GM12878 (cell line): Measurements from ENCODE around the gene SOX10. TPM values are rescaled to one million over a fixed set of nuclear protein-coding genes. Genes with fewer than 3 reads are reported as not detected.

Experiments used
- ATAC-seq: fragments of 200-7000 bp; cut with Tn5 transposase; 3 replicates; pipeline ENCODE4 v1.9.1; 2020; ENCODE audit warnings: mild to moderate bottlenecking, moderate library complexity
- BruUV-seq: library from RNA; stranded (reverse); fragments of 400-500 nt; replicated peaks from 2 replicates; lab custom pipeline; 2021; lab: Mats Ljungman, UMichigan
- CTCF ChIA-PET: fragments of 300-600 bp; sonication (Branson Sonifier 250); formaldehyde crosslinking; extraction: SDS; loops from one replicate; lab custom pipeline; 2021; ENCODE audit warnings: inconsistent platforms; lab: Yijun Ruan, JAX
- POLR2A ChIA-PET: fragments of 350-600 bp; formaldehyde crosslinking; extraction: SDS; loops from one replicate; lab custom pipeline; 2021; ENCODE audit warnings: inconsistent platforms; lab: Charles Lee
- RAD21 ChIA-PET: fragments of 300-600 bp; sonication (Branson Sonifier 250); formaldehyde crosslinking; loops from one replicate; lab custom pipeline; 2023; ENCODE audit warnings: antibody characterized with exemption; ENCODE audit not compliant: unreplicated experiment; lab: Charles Lee
- SMC1A ChIA-PET: fragments of 300-600 bp; sonication (Branson Sonifier 250); formaldehyde crosslinking; loops from one replicate; lab custom pipeline; 2023; ENCODE audit not compliant: unreplicated experiment, uncharacterized antibody; lab: Charles Lee
- DNase-seq: peaks from one replicate; pipeline ENCODE4 v3.0.0-alpha.2; 2011; ENCODE audit warnings: low read depth, low spot score
- FAIRE-seq: peaks from 3 replicates; lab custom pipeline; 2011; peaks lifted over from hg19 to GRCh38; lab: Jason Lieb, UNC
- H2AFZ ChIP-seq: 2 replicates; pipeline ENCODE4 v1.6.0; 2011; ENCODE audit warnings: low read depth, low read length, control low read depth; ENCODE audit not compliant: control insufficient read depth
- H3K27ac ChIP-seq: 2 replicates; pipeline ENCODE4 v1.5.1; 2011; ENCODE audit warnings: control low read depth; ENCODE audit not compliant: control insufficient read depth, insufficient read depth
- H3K27me3 ChIP-seq, 2 experiments: replicated peaks in 1 of 2; 2 replicates each; pipeline versions ENCODE4 v1.6.0 to v1.6.1; 2011; ENCODE audit warnings: low read length in 1 of 2; ENCODE audit not compliant: control insufficient read depth in 2 of 2, insufficient read depth in 2 of 2
- H3K36me3 ChIP-seq, 2 experiments: 2 replicates each; pipeline ENCODE4 v1.5.1; 2011; ENCODE audit warnings: low read length in 1 of 2; ENCODE audit not compliant: control insufficient read depth in 2 of 2, insufficient read depth in 2 of 2
- H3K4me1 ChIP-seq: 2 replicates; pipeline ENCODE4 v1.6.1; 2011; ENCODE audit warnings: mild to moderate bottlenecking, low read length, moderate library complexity, mixed read lengths; ENCODE audit not compliant: control insufficient read depth, insufficient read depth
- H3K4me2 ChIP-seq: 2 replicates; pipeline ENCODE4 v1.6.0; 2011; ENCODE audit warnings: control low read depth; ENCODE audit not compliant: control insufficient read depth, insufficient read depth
- H3K4me3 ChIP-seq: fragments of 200-600 bp; sonication (generic); 2 replicates; pipeline ENCODE4 v1.5.1; 2016
- H3K79me2 ChIP-seq: 2 replicates; pipeline ENCODE4 v1.6.0; 2011; ENCODE audit warnings: low read length; ENCODE audit not compliant: control insufficient read depth, insufficient read depth
- H3K9ac ChIP-seq: 2 replicates; pipeline ENCODE4 v1.8.0; 2011; ENCODE audit warnings: low read length, control low read depth, mixed read lengths; ENCODE audit not compliant: control insufficient read depth, insufficient read depth
- H3K9me3 ChIP-seq: replicated peaks from 3 replicates; pipeline ENCODE4 v1.5.1; 2011; ENCODE audit warnings: mild to moderate bottlenecking, low read length; ENCODE audit not compliant: control insufficient read depth, insufficient read depth
- H4K20me1 ChIP-seq: 2 replicates; pipeline ENCODE4 v1.6.0; 2011; ENCODE audit not compliant: control insufficient read depth, insufficient read depth
- BMI1 ChIP-seq: fragments of 450-650 bp; IDR thresholded peaks from 2 replicates; pipeline ENCODE4 v1.6.1; 2016; ENCODE audit warnings: mild to moderate bottlenecking, moderate library complexity, borderline replicate concordance
- CREB1 ChIP-seq: IDR thresholded peaks from 2 replicates; pipeline ENCODE4 v1.6.1; 2012; ENCODE audit warnings: low read depth, mild to moderate bottlenecking, inconsistent platforms
- E4F1 ChIP-seq: fragments of 450-650 bp; IDR thresholded peaks from 2 replicates; pipeline ENCODE4 v1.6.1; 2018; ENCODE audit warnings: borderline replicate concordance, mild to moderate bottlenecking; ENCODE audit not compliant: partially characterized antibody
- HCFC1 ChIP-seq: fragments of 150-350 bp; IDR thresholded peaks from 2 replicates; pipeline ENCODE4 v1.6.1; 2014; ENCODE audit warnings: low read length
- NKRF ChIP-seq: fragments of 450-650 bp; conservative IDR thresholded peaks from 2 replicates; pipeline ENCODE4 v1.6.1; 2017; ENCODE audit warnings: mild to moderate bottlenecking, moderate library complexity
- NR2C1 ChIP-seq: fragments of 450-650 bp; IDR thresholded peaks from 2 replicates; pipeline ENCODE4 v1.6.1; 2017; ENCODE audit warnings: antibody characterized with exemption, mild to moderate bottlenecking, moderate library complexity
- PAX5 ChIP-seq: IDR thresholded peaks from 2 replicates; pipeline ENCODE4 v1.6.1; 2011; ENCODE audit warnings: low read depth, low read length, borderline replicate concordance
- POLR2A ChIP-seq: IDR thresholded peaks from 2 replicates; pipeline ENCODE4 v1.6.1; 2011; ENCODE audit warnings: low read depth, mild to moderate bottlenecking, low read length
- POLR2AphosphoS2 ChIP-seq: IDR thresholded peaks from 2 replicates; pipeline ENCODE4 v1.6.1; 2011; ENCODE audit warnings: low read depth, mild to moderate bottlenecking, low read length, improper control_type of control experiment, moderate library complexity
- POU2F2 ChIP-seq: IDR thresholded peaks from 3 replicates; pipeline ENCODE4 v1.6.1; 2011; ENCODE audit warnings: low read depth, mild to moderate bottlenecking, low read length, borderline replicate concordance
- RB1 ChIP-seq: fragments of 450-650 bp; formaldehyde crosslinking; IDR thresholded peaks from 2 replicates; pipeline ENCODE4 v1.6.1; 2017; ENCODE audit warnings: mild to moderate bottlenecking, borderline replicate concordance
- RELA ChIP-seq: fragments of 450-650 bp; IDR thresholded peaks from 2 replicates; pipeline ENCODE4 v1.8.0; 2014; ENCODE audit warnings: borderline replicate concordance; ENCODE audit not compliant: partially characterized antibody
- SMAD1 ChIP-seq: fragments of 450-650 bp; IDR thresholded peaks from 2 replicates; pipeline ENCODE4 v1.6.1; 2018; ENCODE audit warnings: mild to moderate bottlenecking, low read depth; ENCODE audit not compliant: partially characterized antibody
- ZBTB40 ChIP-seq: fragments of 450-650 bp; IDR thresholded peaks from 2 replicates; pipeline ENCODE4 v1.6.1; 2016; ENCODE audit warnings: mild to moderate bottlenecking, moderate library complexity, borderline replicate concordance
- WGBS: methylation state at CpG from one replicate; pipeline ENCODE4 v1.1.6; 2016; ENCODE audit warnings: low lambda C conversion rate; ENCODE audit not compliant: insufficient replicate concordance, insufficient coverage; ENCODE audit errors: missing lambda C conversion rate; 5-methylcytosine and 5-hydroxymethylcytosine counted together
- in situ Hi-C: fragments of 300-500 bp; cut with MboI; formaldehyde crosslinking; loops from 9 replicates; pipeline ENCODE4 v1.14.3; 2018; ENCODE audit warnings: mixed read lengths
- intact Hi-C: fragments of 100-400 bp; cut with micrococcal nuclease; formaldehyde crosslinking; loops from one replicate; pipeline ENCODE4 v1.14.2; 2022; ENCODE audit not compliant: unreplicated experiment
- polyA plus RNA-seq, 11 experiments: library from polyadenylated mRNA; depleted of rRNA in 4 of 11; unstranded in 6 of 11; stranded (reverse) in 5 of 11; fragments of >200 nt; fragmentation: Nextera tagmentation in 4 of 11; fragmentation: Illumina TruSeq in 1 of 11; extraction: Ambion mirVana in 4 of 11; extraction: Trizol in 1 of 11; gene quantifications; 1 replicate in 1 of 11; 2 replicates in 10 of 11; pipeline versions ENCODE4 v1.2.1 to v1.2.3, GENCODE V29; 2011 to 2016; ENCODE audit warnings: inconsistent platforms in 2 of 11, missing spikeins in 2 of 11, low read depth in 1 of 11
- total RNA-seq, 4 experiments: library from RNA; depleted of rRNA in 3 of 4; stranded (reverse); fragments of >200 nt in 3 of 4; fragmentation: Illumina TruSeq in 1 of 4; extraction: Trizol in 1 of 4; gene quantifications; 2 replicates each; pipeline versions ENCODE4 v1.2.1 to v1.2.3, GENCODE V29; 2013 to 2021

Gene SOX10
- total and polyA plus RNA-seq, 10 of the 15 experiments (the other 5 are each of a cell fraction or from before 2014, with no cell fraction given) = 0.05 TPM; not detected in 9

- BruUV-seq = TSS peak; percentile 65
- TF ChIP-seq ZBTB40 (peak; percentile 80), PAX5 (no peak; the same call in 1 of the 2 replicates), NR2C1 (peak; percentile 95), RELA (no peak), HCFC1 (peak; percentile 45), NKRF (peak; percentile 63), POLR2A (peak; percentile 95), E4F1 (peak; percentile 69), POU2F2 (peak; percentile 66; the same call in 2 of the 3 replicates), RB1 (peak; percentile 41; the same call in 1 of the 2 replicates), POLR2AphosphoS2 (peak; percentile 90), BMI1 (peak; percentile 40; the same call in 1 of the 2 replicates), SMAD1 (no peak), CREB1 (peak; percentile 85)
Observed at GRCh38 chr22:37953437-37954179, 30.7 kb downstream of the SOX10 start, which contains the start of the genes C22orf23 and POLR2F. TSS of gene C22orf23 (minus strand) at chr22:37953601. CDS start at chr22:37953149, 452 bp downstream. TSS of gene POLR2F (plus strand) at chr22:37953699. CDS start at chr22:37953788, 89 bp downstream.

More at GRCh38 chr22:37953437-37954179, 30.7 kb downstream of the SOX10 start, which contains the start of the genes C22orf23 and POLR2F:
- in situ Hi-C loops = no loop called here
- H4K20me1 ChIP-seq = no peaks in the 10 kb centered on the region
- peaks cover 1 to 10% of the 10 kb centered on the region in 2 experiments; a peak in 2 of 4 replicates for H3K36me3 ChIP-seq
- ChIA-PET POLR2A (interaction anchor here (0.7 to 1.6 kb wide), 10 partner anchors 10 to 379 kb away, joined by 3 to 6 read pairs (median 4); partner anchors contain the start of genes ANKRD54 and GCAT), CTCF (interaction anchor here (0.9 to 4.8 kb wide), 8 partner anchors 10 to 386 kb away, joined by 3 to 42 read pairs (median 6); partner anchors contain the start of gene MICALL1), RAD21 (interaction anchor here (0.6 to 2.5 kb wide), 7 partner anchors 12 to 346 kb away, joined by 3 to 7 read pairs (median 3); partner anchors contain the start of gene ANKRD54), SMC1A (interaction anchor here (0.6 to 2.7 kb wide), 7 partner anchors 12 to 212 kb away, joined by 3 to 15 read pairs (median 3); partner anchors contain the start of gene GCAT)
- H3K4me1 ChIP-seq = peaks cover 4% of the 10 kb centered on the region; the same call in 1 of the 2 replicates
- WGBS = 1% methylated on average over 44 of the region's 52 CpGs
- peak; percentile 88 for DNase-seq
- H3K79me2 ChIP-seq = peaks cover 15% of the 10 kb centered on the region
- ATAC-seq = peak; percentile 97
- peak within 1 kb of the TSS; percentile 57; the same call in 1 of the 2 replicates for H3K27ac ChIP-seq
- peak within 1 kb of the TSS; percentile 89 for H3K4me3 ChIP-seq
- peak; percentile 86 for FAIRE-seq
- intact Hi-C loops = no loop called here
- H2AFZ ChIP-seq = peak within 1 kb of the TSS; percentile 91
- H3K27me3 ChIP-seq = 0 out of 4 replicates have a peak, but pooled peaks cover 0 to 1% of the 10 kb centered on the region in 2 experiments
- peak within 1 kb of the TSS; percentile 100 for H3K4me2 ChIP-seq
- H3K9me3 ChIP-seq = no peaks in the 10 kb centered on the region
- H3K9ac ChIP-seq = peak within 1 kb of the TSS; percentile 81
